ENCODE results near the gene OR2V2.
A peak's percentile ranks its signal among the peaks of the same experiment; 100 is the strongest.
"Not testable (repeated sequence)": the region's sequence is repeated elsewhere in the genome, so short reads cannot be mapped to it uniquely, and the experiment has no call there.

OR2V2 gene

DNA sequence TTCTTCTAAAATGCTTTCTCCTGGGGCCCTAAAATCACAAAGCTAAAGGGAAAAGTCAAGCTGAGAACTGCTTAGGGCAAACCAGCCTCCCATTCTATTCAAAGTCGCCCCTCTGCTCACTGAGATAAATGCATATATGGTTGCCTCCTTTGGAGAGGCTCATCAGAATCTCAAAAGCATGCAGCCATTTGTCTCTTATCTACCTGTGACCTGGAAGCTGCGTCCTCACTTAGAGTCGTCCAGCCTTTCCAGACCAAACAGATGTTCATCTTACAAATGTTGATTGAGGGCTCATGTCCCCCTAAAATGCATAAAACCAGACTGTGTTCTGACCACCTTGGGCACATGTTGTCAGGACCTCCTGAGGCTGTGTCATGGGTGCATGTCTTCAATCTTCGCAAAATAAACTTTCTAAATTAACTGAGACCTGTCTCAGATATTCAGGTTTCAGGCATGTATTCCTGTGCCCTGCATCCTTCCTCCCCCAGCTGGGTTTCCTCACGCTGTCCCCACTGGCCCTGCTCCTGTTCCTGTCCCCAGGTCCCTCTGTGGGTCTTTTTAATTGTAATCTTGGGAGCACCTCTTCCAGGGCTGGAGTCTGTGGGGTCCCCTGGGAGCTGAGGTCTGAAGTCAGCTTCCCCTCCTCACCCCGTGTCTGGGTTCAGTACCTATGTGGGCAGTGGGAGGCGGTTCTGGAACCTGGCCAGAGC lies at the start of gene OR2V2:
Gene OR2V2 (plus strand): TSS at position 660 of the 710 bp plus-strand sequence. CDS start 7,357 bp downstream, outside the sequence.
- DNase-seq, result not testable (repeated sequence)

GRCh38 chr5:181097759-181098491 lies 49.5 kb upstream of the OR2V2 start:
- not testable (repeated sequence) for DNase-seq

GRCh38 chr5:181098762-181099601 lies 48.4 kb upstream of the OR2V2 start:
- no peak for DNase-seq

DNA sequence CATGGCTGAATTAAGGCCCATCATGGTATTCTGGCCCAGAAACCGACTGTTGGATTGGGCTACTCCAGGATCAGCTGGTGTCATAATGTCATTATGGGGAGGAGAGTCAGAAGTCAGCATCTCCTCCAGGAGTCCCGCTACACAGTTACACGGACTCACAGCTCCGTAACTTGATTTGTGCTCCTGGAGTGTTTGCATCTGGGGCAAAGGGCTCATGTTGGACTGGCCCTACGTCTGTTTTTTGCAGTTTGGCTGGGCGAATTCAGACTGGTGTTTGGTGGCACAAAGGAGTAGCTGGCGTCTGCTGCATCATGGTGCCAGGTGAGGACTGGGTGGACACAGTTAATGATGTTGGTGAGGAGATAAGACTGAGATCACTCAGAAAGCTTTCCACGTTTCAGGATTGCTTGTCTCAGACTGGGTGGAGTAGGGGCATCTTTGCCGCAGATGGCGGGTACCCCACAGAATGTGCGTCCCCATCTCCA lies 47.7 kb upstream of the OR2V2 start:
- no peak for DNase-seq

- DNase-seq, result no peak
Observed at GRCh38 chr5:181100121-181100875, 47.1 kb upstream of the OR2V2 start.

DNA sequence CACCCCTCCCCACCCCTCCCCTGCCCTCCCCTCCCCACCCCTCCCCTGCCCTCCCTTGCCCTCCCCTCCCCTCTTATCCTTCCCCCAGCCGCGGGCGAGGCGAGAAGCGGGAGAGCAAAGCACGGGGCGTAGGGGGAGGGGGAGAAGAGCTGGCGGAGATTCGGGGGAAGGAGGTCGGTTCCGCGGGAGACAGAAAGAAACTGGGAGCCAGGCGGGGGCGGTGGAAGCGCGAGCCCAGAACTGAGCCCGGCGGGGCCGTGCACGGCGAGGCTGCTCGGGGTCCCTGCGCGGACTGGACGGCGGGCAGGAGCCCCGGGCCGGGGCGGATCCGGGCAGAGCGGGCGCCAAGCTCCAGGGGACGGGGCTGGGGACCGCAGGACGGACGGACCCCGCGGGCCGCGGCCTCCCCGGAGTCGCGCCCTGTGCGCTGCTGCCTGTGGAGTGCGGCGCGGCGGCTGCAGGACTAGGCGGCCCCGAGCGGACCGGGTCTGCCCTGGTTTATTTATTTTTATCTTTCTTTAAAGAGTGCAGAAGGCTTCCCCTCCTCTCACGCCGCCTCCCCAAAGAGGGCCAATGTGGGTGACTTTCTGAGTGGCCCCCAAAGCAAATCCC lies 46.2 kb upstream of the OR2V2 start:
- not testable (repeated sequence) for DNase-seq

GRCh38 chr5:181101930-181102674 lies 45.3 kb upstream of the OR2V2 start:
- not testable (repeated sequence) for DNase-seq

DNA sequence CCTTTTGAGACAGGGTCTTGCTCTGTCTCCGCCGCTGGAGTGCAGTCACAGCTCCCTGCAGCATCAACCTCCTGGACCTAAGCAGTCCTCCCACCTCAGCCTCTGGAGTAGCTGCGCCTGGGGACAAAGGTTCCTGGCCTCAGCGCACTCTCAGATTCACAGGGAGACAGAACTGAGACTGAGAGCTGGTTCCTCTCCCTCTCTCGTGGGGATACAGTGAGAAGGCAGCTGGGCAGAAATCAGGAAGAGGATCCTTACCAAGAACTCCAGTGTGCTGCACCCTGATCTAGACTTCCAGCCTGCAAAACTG lies 43.2 kb upstream of the OR2V2 start:
- DNase-seq, result not testable (repeated sequence)

DNA sequence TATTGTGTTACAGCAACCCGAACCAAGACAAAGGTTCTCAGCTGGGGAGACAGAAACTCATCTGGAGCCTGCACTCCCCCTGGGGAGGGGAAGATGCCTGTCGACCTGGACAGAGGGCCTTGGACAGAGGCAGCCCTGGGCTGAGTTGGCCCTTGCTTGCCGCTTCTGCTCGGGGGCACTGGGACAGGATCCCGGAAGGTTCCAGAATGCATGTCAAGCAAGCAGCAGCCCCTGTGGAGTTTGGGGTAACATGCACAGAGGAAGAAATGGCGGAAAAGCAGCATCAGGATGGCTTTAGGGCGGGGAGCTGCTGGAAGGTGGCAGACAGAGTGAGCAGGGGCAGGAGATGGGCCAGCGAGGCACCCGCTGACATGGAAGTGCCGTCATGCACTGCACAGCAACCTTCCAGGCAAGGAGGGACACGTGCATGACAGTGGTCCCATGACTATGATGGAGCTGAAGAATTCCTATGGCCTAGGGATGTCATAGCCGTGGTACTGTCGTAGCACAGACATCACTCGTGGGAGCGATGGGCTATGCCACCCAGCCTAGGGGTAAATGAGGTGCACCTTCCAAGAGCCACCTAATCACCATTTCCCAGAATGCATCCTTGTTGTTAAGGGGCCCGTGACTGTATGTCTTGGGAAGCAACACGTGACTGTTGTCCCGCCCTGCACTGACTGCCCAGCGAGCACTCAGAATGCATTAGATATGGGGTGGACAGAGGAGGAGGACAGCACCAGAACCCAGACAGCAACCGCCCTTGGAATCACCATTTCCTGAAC lies 42.6 kb upstream of the OR2V2 start:
- not testable (repeated sequence) for DNase-seq

GRCh38 chr5:181105391-181106025 lies 41.9 kb upstream of the OR2V2 start:
- no peak for DNase-seq

DNA sequence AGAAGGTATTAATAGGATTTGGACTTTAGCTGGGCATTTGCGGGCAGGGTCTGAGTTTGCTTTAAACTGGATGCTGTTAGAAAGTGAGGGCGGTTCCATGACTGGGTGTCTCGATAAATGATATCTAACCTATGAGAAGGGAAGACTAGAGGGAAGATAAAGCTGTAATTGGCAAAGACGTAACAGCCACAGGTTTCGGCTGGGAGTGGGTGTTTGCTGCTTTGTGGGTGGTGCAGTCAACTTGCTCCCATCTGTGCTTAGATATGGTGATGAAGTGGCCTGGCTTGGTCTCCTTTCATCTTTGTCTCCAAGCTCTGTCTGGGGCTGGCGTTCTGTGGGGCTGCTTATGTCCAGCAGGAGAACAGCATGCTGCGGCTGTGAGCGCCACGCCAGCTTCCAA lies 39.7 kb upstream of the OR2V2 start:
- no peak for DNase-seq

- no peak for DNase-seq
Observed at GRCh38 chr5:181108578-181109165, 38.7 kb upstream of the OR2V2 start.

- DNase-seq, result no peak
Observed at GRCh38 chr5:181109489-181110013, 37.8 kb upstream of the OR2V2 start.

GRCh38 chr5:181111010-181111409 lies 36.4 kb upstream of the OR2V2 start:
- no peak for DNase-seq

- DNase-seq, result no peak
Observed at GRCh38 chr5:181112476-181112875, 34.9 kb upstream of the OR2V2 start.

DNA sequence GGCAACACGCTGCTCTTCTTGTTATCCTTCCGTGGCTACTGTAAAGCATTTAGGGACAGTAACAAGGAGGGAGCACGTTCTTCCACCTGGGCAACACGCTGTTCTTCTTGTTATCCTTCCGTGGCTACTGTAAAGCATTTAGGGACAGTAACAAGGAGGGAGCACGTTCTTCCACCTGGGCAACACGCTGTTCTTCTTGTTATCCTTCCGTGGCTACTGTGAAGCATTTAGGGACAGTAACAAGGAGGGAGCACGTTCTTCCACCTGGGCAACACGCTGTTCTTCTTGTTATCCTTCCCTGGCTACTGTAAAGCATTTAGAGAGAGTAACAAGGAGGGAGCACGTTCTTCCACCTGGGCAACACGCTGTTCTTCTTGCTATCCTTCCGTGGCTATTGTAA lies 33.8 kb upstream of the OR2V2 start:
- not testable (repeated sequence) for DNase-seq

GRCh38 chr5:181114284-181114843 lies 33.0 kb upstream of the OR2V2 start:
- no peak for DNase-seq

DNA sequence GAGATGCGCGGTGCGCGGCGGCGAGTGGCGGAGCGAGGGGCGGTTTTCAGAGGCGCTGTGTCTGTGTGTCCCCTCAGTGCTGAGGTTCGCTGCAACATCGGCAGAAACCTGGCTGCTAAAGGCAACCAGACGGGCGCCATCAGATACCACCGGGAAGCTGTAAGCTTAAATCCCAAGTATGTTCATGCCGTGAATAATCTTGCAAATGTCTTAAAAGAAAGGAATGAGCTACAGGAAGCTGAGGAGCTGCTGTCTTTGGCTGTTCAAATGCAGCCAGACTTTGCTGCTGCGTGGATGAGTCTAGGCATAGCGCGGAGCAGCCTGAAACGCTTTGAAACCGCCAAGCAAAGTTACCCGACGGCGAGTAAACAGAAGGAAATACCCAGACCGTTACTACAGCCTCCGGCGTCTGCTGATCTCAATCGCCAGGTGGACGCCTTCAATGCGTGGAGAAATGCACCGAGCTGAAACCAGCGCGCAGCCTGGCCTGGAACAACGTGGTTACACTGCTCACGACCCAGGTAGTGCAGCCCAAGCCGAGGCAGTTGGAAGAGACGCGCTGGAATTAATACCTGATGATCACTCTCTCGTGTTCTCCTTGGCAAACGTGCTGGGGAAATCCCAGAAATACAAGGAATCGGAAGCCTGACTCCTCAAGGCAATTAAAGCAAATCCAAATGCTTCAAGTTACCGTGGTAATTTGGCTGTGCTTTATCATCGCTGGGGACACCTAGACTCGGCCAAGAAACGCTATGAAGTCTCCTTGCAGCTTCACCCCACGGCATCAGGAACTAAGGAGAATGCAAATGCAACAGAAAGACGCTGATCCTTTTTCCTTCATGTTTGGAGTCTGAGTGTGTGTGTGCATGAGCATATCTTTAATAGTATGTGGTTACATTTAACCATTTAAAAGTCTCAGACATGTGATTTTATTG lies 32.3 kb upstream of the OR2V2 start:
- DNase-seq, result peak; percentile 21

Measured in fibroblast of skin of right quadriceps (primary cell).